Measurements from ENCODE around the gene ZBTB8A. TPM values are rescaled to one million over a fixed set of nuclear protein-coding genes. Genes with fewer than 3 reads are reported as not detected.

The ZBTB8A gene
- total and polyA plus RNA-seq, 2 of the 8 experiments (the other 6 are each of a cell fraction or from before 2014, with no cell fraction given): 2.9 to 10.4 TPM

- no peak overlapping the region for H2BK120ac ChIP-seq (replicated peaks; ENCODE audit: low read depth, low read length)
- ChIA-PET POLR2A (ENCODE audit: partially characterized antibody) (interaction anchor here (1.0 to 2.0 kb wide), 2 partner anchors 101 to 160 kb away, joined by 3 to 5 read pairs; partner anchors contain the start of genes BSDC1 and MARCKSL1), CTCF (ENCODE audit: partially characterized antibody) (interaction anchor here (0.8 to 2.4 kb wide), 4 partner anchors 24 to 95 kb away, joined by 3 to 9 read pairs (median 4); no protein-coding TSS in a partner anchor)
- no peaks in the 10 kb centered on the region for H3K79me2 ChIP-seq (ENCODE audit: control insufficient read depth in 1 of 2, insufficient read depth in 2 of 2, low read length in 2 of 2)
- no peak overlapping the region for H2AFZ ChIP-seq (ENCODE audit: low read length)
- no peak overlapping the region for H3K4ac ChIP-seq (replicated peaks; ENCODE audit: insufficient read length, low read depth, low read length)
- peaks cover 5% of the 10 kb centered on the region; the same call in 1 of the 2 replicates for H3K23me2 ChIP-seq (ENCODE audit: low read depth, low read length)
- H2BK15ac ChIP-seq (ENCODE audit: low read length): no peak overlapping the region
- peaks cover 3% of the 10 kb centered on the region in 4 experiments; a peak in 5 of 7 replicates for H3K4me1 ChIP-seq (replicated peaks in 1 of 4; ENCODE audit: control insufficient read depth in 3 of 4, insufficient read depth in 4 of 4, low read length in 3 of 4)
- DNase-seq (ENCODE audit: low read depth in 1 of 2, low spot score in 2 of 2) (no peak), FAIRE-seq (no peak)
- H3K23ac ChIP-seq (ENCODE audit: insufficient read length): no peak overlapping the region
- H2AK5ac ChIP-seq (ENCODE audit: low read depth, low read length): no peak overlapping the region
- no peak overlapping the region for H3K4me2 ChIP-seq (ENCODE audit: insufficient read depth in 1 of 2, low read depth in 2 of 2, low read length in 2 of 2)
- H3K9ac ChIP-seq (replicated peaks in 1 of 4; ENCODE audit: extremely low read depth in 1 of 4, low read depth in 3 of 4, low read length in 3 of 4): no peak overlapping the region
- H3K56ac ChIP-seq (replicated peaks; ENCODE audit: insufficient read length, low read depth, low read length): no peak overlapping the region
- H3K36me3 ChIP-seq (ENCODE audit: control insufficient read depth in 2 of 4, insufficient read depth in 4 of 4, low read length in 3 of 4): no peaks in the 10 kb centered on the region
- H3K18ac ChIP-seq (ENCODE audit: extremely low read depth, low read length): no peak overlapping the region
- no peak overlapping the region for H3K4me3 ChIP-seq (ENCODE audit: extremely low read depth in 1 of 4, insufficient read depth in 2 of 4, low read depth in 3 of 4, low read length in 4 of 4)
- no peak overlapping the region for H3K27ac ChIP-seq (ENCODE audit: low read depth, low read length)
- H3K27me3 ChIP-seq (replicated peaks in 1 of 4; ENCODE audit: control insufficient read depth in 3 of 4, extremely low read depth in 1 of 4, insufficient read depth in 3 of 4, low read length in 3 of 4): no peaks in the 10 kb centered on the region
- no peak overlapping the region for H2BK12ac ChIP-seq (ENCODE audit: low read depth, low read length)
- H2BK20ac ChIP-seq (ENCODE audit: low read length): no peak overlapping the region
- no peak overlapping the region for H4K91ac ChIP-seq (replicated peaks; ENCODE audit: insufficient read length, low read length)
- H3K9me3 ChIP-seq (ENCODE audit: insufficient read depth in 2 of 2, low read depth in 1 of 2, low read length in 1 of 2): no peaks in the 10 kb centered on the region
- no peak overlapping the region for H4K8ac ChIP-seq (ENCODE audit: extremely low read depth, insufficient read depth, low read length)
- H4K20me1 ChIP-seq (replicated peaks in 1 of 2; ENCODE audit: control insufficient read depth in 1 of 2, insufficient read depth in 2 of 2, low read length in 2 of 2): no peaks in the 10 kb centered on the region
- 93% methylated on average over 5 of the region's 5 CpGs; no CpG with 5 or more reads in 1 of the 2 experiments for WGBS, 2 experiments (ENCODE audit: extremely low coverage in 1 of 2, insufficient coverage in 1 of 2, insufficient read length in 1 of 2, insufficient replicate concordance in 2 of 2, low coverage in 1 of 2, low lambda C conversion rate in 2 of 2, missing lambda C conversion rate in 1 of 2)
- H3K79me1 ChIP-seq (ENCODE audit: low read depth, low read length): no peaks in the 10 kb centered on the region
- no peak overlapping the region for H4K5ac ChIP-seq (ENCODE audit: insufficient read length, low read depth, low read length)
- no peak overlapping the region for H3K14ac ChIP-seq (ENCODE audit: insufficient read length)
- no peak overlapping the region for H2BK5ac ChIP-seq (ENCODE audit: low read depth, low read length)
- TF ChIP-seq KDM5A (IDR thresholded peaks at IDR 0.05; ENCODE audit: low read length) (no peak), SP2 (IDR thresholded peaks at IDR 0.05; ENCODE audit: low read length) (no peak), NRF1 (IDR thresholded peaks at IDR 0.05; ENCODE audit: low read depth, low read length) (no peak), KDM1A (IDR thresholded peaks at IDR 0.05; ENCODE audit: borderline replicate concordance, low read length) (no peak), CHD2 (IDR thresholded peaks at IDR 0.05; ENCODE audit: low read length) (no peak), POU5F1 (IDR thresholded peaks at IDR 0.05; ENCODE audit: low read depth, low read length) (no peak), ATF3 (IDR thresholded peaks at IDR 0.05; ENCODE audit: insufficient read depth, low read depth, low read length) (no peak), TCF12 (IDR thresholded peaks at IDR 0.05; ENCODE audit: low read depth, low read length) (no peak), EP300 (IDR thresholded peaks at IDR 0.05; ENCODE audit: borderline replicate concordance in 1 of 2, low read depth in 2 of 2, low read length in 2 of 2) (no peak), BACH1 (IDR thresholded peaks at IDR 0.05; ENCODE audit: low read length) (no peak)
Measured at GRCh38 chr1:32496127-32496526, 43.1 kb upstream of the ZBTB8A start.
